SK-N-SH (cell line): ENCODE measurements around the gene LTB4R2. TPM values are rescaled to one million over a fixed set of nuclear protein-coding genes. Genes with fewer than 3 reads are reported as not detected.

ENCODE experiments used
- CTCF ChIA-PET: fragments of 300-600, 350-600 bp; formaldehyde crosslinking; extraction: SDS; loops from one replicate; lab custom pipeline; 2021; lab: Yijun Ruan, JAX
- POLR2A ChIA-PET: fragments of 350-600 bp; sonication (Branson Sonifier 250); formaldehyde crosslinking; extraction: SDS; loops from one replicate; lab custom pipeline; 2020; ENCODE audit warnings: antibody characterized with exemption, inconsistent platforms; lab: Yijun Ruan, JAX
- DNase-seq: peaks from one replicate; pipeline ENCODE4 v3.0.0; 2012
- H2AFZ ChIP-seq: fragments of 200-600 bp; sonication (generic); 2 replicates; pipeline ENCODE4 v1.8.1; 2016; ENCODE audit warnings: antibody characterized with exemption, mild to moderate bottlenecking, low read depth
- H3F3A ChIP-seq: fragments of 200-600 bp; sonication (generic); replicated peaks from 2 replicates; pipeline ENCODE3; 2016; ENCODE audit warnings: antibody characterized with exemption, mild to moderate bottlenecking; ENCODE audit not compliant: insufficient read depth
- H3K27ac ChIP-seq, 2 experiments: fragments of 200-500 bp in 1 of 2; fragments of 200-600 bp in 1 of 2; sonication (Bioruptor generic) in 1 of 2; sonication (generic), shearing (Covaris generic) in 1 of 2; 2 replicates each; pipeline versions ENCODE4 v1.5.1 to v1.6.1; 2014 to 2016; ENCODE audit warnings: low read depth in 2 of 2, inconsistent platforms in 1 of 2, low read length in 1 of 2, mild to moderate bottlenecking in 1 of 2, mixed read lengths in 1 of 2
- H3K27me3 ChIP-seq: fragments of 200-600 bp; sonication (generic), shearing (Covaris generic); 2 replicates; pipeline ENCODE4 v1.6.1; 2016; ENCODE audit warnings: mixed run types; ENCODE audit not compliant: insufficient read depth
- H3K36me3 ChIP-seq, 2 experiments: fragments of 200-500 bp in 1 of 2; fragments of 200-600 bp in 1 of 2; sonication (Bioruptor generic) in 1 of 2; sonication (generic) in 1 of 2; replicated peaks in 1 of 2; 2 replicates each; pipeline versions ENCODE3 to v1.5.1; 2014 to 2016; ENCODE audit warnings: low read length in 1 of 2, mild to moderate bottlenecking in 1 of 2; ENCODE audit not compliant: insufficient read depth in 2 of 2, control insufficient read depth in 1 of 2
- H3K4me1 ChIP-seq, 2 experiments: fragments of 200-500 bp in 1 of 2; fragments of 200-600 bp in 1 of 2; sonication (Bioruptor generic) in 1 of 2; sonication (generic), shearing (Covaris generic) in 1 of 2; 2 replicates each; pipeline versions ENCODE4 v1.5.1 to v1.6.1; 2014 to 2016; ENCODE audit warnings: low read depth in 1 of 2, low read length in 1 of 2, mixed run types in 1 of 2; ENCODE audit not compliant: insufficient read depth in 2 of 2, control insufficient read depth in 1 of 2
- H3K4me2 ChIP-seq: fragments of 200-600 bp; sonication (generic), shearing (Covaris generic); 2 replicates; pipeline ENCODE4 v1.6.1; 2017; ENCODE audit warnings: mixed run types
- H3K4me3 ChIP-seq, 2 experiments: fragments of 200-500 bp in 1 of 2; fragments of 200-600 bp in 1 of 2; sonication (Bioruptor generic) in 1 of 2; sonication (generic), shearing (Covaris generic) in 1 of 2; 2 replicates each; pipeline versions ENCODE4 v1.5.1 to v1.8.1; 2014 to 2016; ENCODE audit warnings: low read depth in 2 of 2, inconsistent platforms in 1 of 2, low read length in 1 of 2, mild to moderate bottlenecking in 1 of 2, mixed read lengths in 1 of 2, moderate library complexity in 1 of 2
- H3K79me2 ChIP-seq: fragments of 200-600 bp; sonication (generic); 2 replicates; pipeline ENCODE4 v1.8.1; 2017; ENCODE audit warnings: mild to moderate bottlenecking; ENCODE audit not compliant: insufficient read depth
- H3K9ac ChIP-seq: fragments of 200-600 bp; sonication (generic); 2 replicates; pipeline ENCODE4 v1.6.1; 2017; ENCODE audit warnings: mixed run types
- H3K9me2 ChIP-seq: fragments of 200-600 bp; sonication (generic); 2 replicates; pipeline ENCODE4 v1.6.1; 2017; ENCODE audit warnings: mixed run types
- H3K9me3 ChIP-seq: fragments of 200-600 bp; sonication (generic); 2 replicates; pipeline ENCODE4 v1.6.1; 2017; ENCODE audit warnings: mixed run types, mild to moderate bottlenecking, moderate library complexity
- H4K20me1 ChIP-seq: fragments of 200-600 bp; sonication (generic); 2 replicates; pipeline ENCODE4 v1.6.1; 2017; ENCODE audit warnings: mild to moderate bottlenecking, mixed run types; ENCODE audit not compliant: insufficient read depth
- EP300 ChIP-seq, 2 experiments: IDR thresholded peaks; 2 replicates each; pipeline versions ENCODE4 v1.4.0 to v1.6.1; 2012; ENCODE audit warnings: borderline replicate concordance in 1 of 2, low read depth in 1 of 2, low read length in 1 of 2
- FOSL2 ChIP-seq: IDR thresholded peaks from 2 replicates; pipeline ENCODE4 v1.4.0; 2012; ENCODE audit warnings: low read depth, mild to moderate bottlenecking, moderate library complexity, borderline replicate concordance
- FOXM1 ChIP-seq: IDR thresholded peaks from 2 replicates; pipeline ENCODE4 v1.4.0; 2012; ENCODE audit warnings: low read depth, mild to moderate bottlenecking
- GABPA ChIP-seq: IDR thresholded peaks from 2 replicates; pipeline ENCODE4 v1.4.0; 2012; ENCODE audit warnings: low read depth, mild to moderate bottlenecking
- MAX ChIP-seq: IDR thresholded peaks from 2 replicates; pipeline ENCODE4 v1.4.0; 2012; ENCODE audit warnings: low read depth
- MXI1 ChIP-seq: IDR thresholded peaks from 2 replicates; pipeline ENCODE4 v1.6.1; 2012; ENCODE audit warnings: mild to moderate bottlenecking, low read depth, low read length, improper control_type of control experiment
- NFIC ChIP-seq: IDR thresholded peaks from 2 replicates; pipeline ENCODE4 v1.4.0; 2012; ENCODE audit warnings: borderline replicate concordance
- NRF1 ChIP-seq: IDR thresholded peaks from 2 replicates; pipeline ENCODE4 v1.6.1; 2012; ENCODE audit warnings: low read depth, mild to moderate bottlenecking, low read length
- POLR2AphosphoS5 ChIP-seq: IDR thresholded peaks from 2 replicates; pipeline ENCODE4 v1.6.1; 2012; ENCODE audit warnings: low read depth, low read length
- RAD21 ChIP-seq: IDR thresholded peaks from 2 replicates; pipeline ENCODE4 v1.6.1; 2012; ENCODE audit warnings: mild to moderate bottlenecking, low read length
- RFX5 ChIP-seq: IDR thresholded peaks from 2 replicates; pipeline ENCODE4 v1.6.1; 2012; ENCODE audit warnings: mild to moderate bottlenecking, improper control_type of control experiment, low read length
- SMC3 ChIP-seq: IDR thresholded peaks from 2 replicates; pipeline ENCODE4 v1.6.1; 2012; ENCODE audit warnings: low read depth, low read length, improper control_type of control experiment
- TAF1 ChIP-seq: IDR thresholded peaks from 2 replicates; pipeline ENCODE4 v1.6.1; 2012; ENCODE audit warnings: low read depth, mild to moderate bottlenecking, low read length, moderate library complexity, borderline replicate concordance
- USF2 ChIP-seq: fragments of 150-350 bp; IDR thresholded peaks from 2 replicates; pipeline ENCODE4 v1.6.1; 2017; ENCODE audit warnings: antibody characterized with exemption, low read length, low read depth, borderline replicate concordance
- WGBS: methylation state at CpG from one replicate; pipeline ENCODE4 v1.1.6; 2017; ENCODE audit warnings: low lambda C conversion rate; 5-methylcytosine and 5-hydroxymethylcytosine counted together
- polyA plus RNA-seq, 3 experiments: library from polyadenylated mRNA; depleted of rRNA; stranded (reverse); fragments of >200 nt; gene quantifications; 2 replicates each; pipeline ENCODE4 v1.2.3, GENCODE V29; 2012

The LTB4R2 gene
- polyA plus RNA-seq, 1 of the 3 experiments (the other 2 are of a cell fraction) = 8.2 TPM

- Histone ChIP-seq H3K36me3 (no peaks in the 10 kb centered on the region), H3K9me2 (no peaks in the 10 kb centered on the region), H3K4me3 (no peak overlapping the region), H2AFZ (no peak overlapping the region), H3K27me3 (peaks cover 81% of the 10 kb centered on the region), H3K9ac (no peak overlapping the region), H3K4me1 (no peaks in the 10 kb centered on the region), H3F3A (no peaks in the 10 kb centered on the region), H4K20me1 (no peaks in the 10 kb centered on the region), H3K9me3 (no peaks in the 10 kb centered on the region), H3K27ac (no peak overlapping the region), H3K79me2 (no peaks in the 10 kb centered on the region), H3K4me2 (no peak overlapping the region)
- CTCF ChIA-PET = interaction anchor here (1.0 to 5.6 kb wide), 8 partner anchors 9 to 92 kb away, joined by 3 to 98 read pairs (median 14); partner anchors contain the start of genes ADCY4 and CIDEB
- WGBS = 35% methylated on average over 7 of the region's 7 CpGs
- TF ChIP-seq MXI1 (no peak), NRF1 (no peak), EP300 (IDR thresholded peaks at IDR 0.05; ENCODE audit: borderline replicate concordance in 1 of 2, low read depth in 1 of 2, low read length in 1 of 2) (no peak), USF2 (no peak)
- POLR2A ChIA-PET = no interaction called here
- no peak for DNase-seq
These were observed 34.1 kb downstream of the LTB4R2 start for GRCh38 chr14:24343795-24344660.

- ChIA-PET CTCF (interaction anchor here (0.7 to 5.6 kb wide), 6 partner anchors 10 to 89 kb away, joined by 3 to 98 read pairs (median 26); partner anchors contain the start of gene ADCY4), POLR2A (no interaction called here)
- no peaks in the 10 kb centered on the region; a peak in 1 of 4 replicates for H3K4me1 ChIP-seq
- no peaks in the 10 kb centered on the region for H3K79me2 ChIP-seq
- H3K9me2 ChIP-seq = no peaks in the 10 kb centered on the region
- no peaks in the 10 kb centered on the region for H3F3A ChIP-seq
- H3K27me3 ChIP-seq = peaks cover 82% of the 10 kb centered on the region
- WGBS = 0% methylated on average over 1 of the region's 1 CpG
- H3K4me2 ChIP-seq = no peak overlapping the region
- H2AFZ ChIP-seq = no peak overlapping the region
- no peak overlapping the region for H3K9ac ChIP-seq
- no peaks in the 10 kb centered on the region for H3K36me3 ChIP-seq
- TF ChIP-seq TAF1 (no peak), RFX5 (no peak), FOSL2 (no peak), GABPA (no peak), RAD21 (no peak), FOXM1 (no peak), SMC3 (no peak), MAX (no peak), POLR2AphosphoS5 (no peak), NFIC (no peak)
- no peak overlapping the region for H3K4me3 ChIP-seq
- no peak overlapping the region for H3K27ac ChIP-seq
- no peaks in the 10 kb centered on the region for H4K20me1 ChIP-seq
- H3K9me3 ChIP-seq = no peaks in the 10 kb centered on the region
- DNase-seq = no peak
These were observed 37.2 kb downstream of the LTB4R2 start for GRCh38 chr14:24347134-24347533.
